HEK293 (cell line): Measurements from ENCODE around the gene IFNGR1.

ENCODE experiments used
- BCL6B ChIP-seq: fragments of 450-650 bp; formaldehyde crosslinking; IDR thresholded peaks from 2 replicates; pipeline ENCODE4 v1.5.1; 2017; ENCODE audit warnings: missing biosample characterization, missing genetic modification characterization
- CTCF ChIP-seq: fragments of 450-650 bp; formaldehyde crosslinking; IDR thresholded peaks from 2 replicates; pipeline ENCODE4 v1.5.1; 2016; ENCODE audit warnings: missing biosample characterization, missing genetic modification characterization
- EGR2 ChIP-seq: fragments of 450-650 bp; formaldehyde crosslinking; IDR thresholded peaks from 2 replicates; pipeline ENCODE4 v1.5.1; 2016; ENCODE audit warnings: low read depth, missing biosample characterization, missing genetic modification characterization
- GLIS1 ChIP-seq: fragments of 450-650 bp; formaldehyde crosslinking; IDR thresholded peaks from 2 replicates; pipeline ENCODE4 v1.5.1; 2016; ENCODE audit warnings: missing biosample characterization, missing genetic modification characterization
- KLF10 ChIP-seq: fragments of 450-650 bp; IDR thresholded peaks from 2 replicates; pipeline ENCODE4 v1.5.1; 2018; ENCODE audit warnings: missing biosample characterization, mild to moderate bottlenecking, missing genetic modification characterization
- KLF16 ChIP-seq: fragments of 450-650 bp; formaldehyde crosslinking; IDR thresholded peaks from 2 replicates; pipeline ENCODE4 v1.5.1; 2017; ENCODE audit warnings: missing biosample characterization, missing genetic modification characterization
- KLF8 ChIP-seq: fragments of 450-650 bp; formaldehyde crosslinking; IDR thresholded peaks from 2 replicates; pipeline ENCODE4 v1.5.1; 2016; ENCODE audit warnings: missing biosample characterization, missing genetic modification characterization
- PATZ1 ChIP-seq: fragments of 450-650 bp; formaldehyde crosslinking; IDR thresholded peaks from 2 replicates; pipeline ENCODE4 v1.5.1; 2016; ENCODE audit warnings: missing biosample characterization, missing genetic modification characterization
- SCRT1 ChIP-seq: fragments of 450-650 bp; formaldehyde crosslinking; IDR thresholded peaks from 2 replicates; pipeline ENCODE4 v1.5.1; 2016; ENCODE audit warnings: missing biosample characterization, missing genetic modification characterization, borderline replicate concordance
- SCRT2 ChIP-seq: fragments of 450-650 bp; formaldehyde crosslinking; IDR thresholded peaks from 2 replicates; pipeline ENCODE4 v1.5.1; 2016; ENCODE audit warnings: missing biosample characterization, missing genetic modification characterization
- YY2 ChIP-seq: fragments of 450-650 bp; formaldehyde crosslinking; IDR thresholded peaks from 2 replicates; pipeline ENCODE4 v1.5.1; 2016; ENCODE audit warnings: missing biosample characterization, missing genetic modification characterization
- ZBTB17 ChIP-seq: fragments of 450-650 bp; formaldehyde crosslinking; IDR thresholded peaks from 2 replicates; pipeline ENCODE4 v1.5.1; 2016; ENCODE audit warnings: missing biosample characterization, missing genetic modification characterization
- ZBTB21 ChIP-seq: fragments of 450-650 bp; formaldehyde crosslinking; IDR thresholded peaks from 2 replicates; pipeline ENCODE4 v1.5.1; 2017; ENCODE audit warnings: missing biosample characterization, missing genetic modification characterization
- ZBTB26 ChIP-seq: fragments of 450-650 bp; formaldehyde crosslinking; optimal IDR thresholded peaks from 2 replicates; pipeline ENCODE3; 2016; ENCODE audit warnings: missing biosample characterization, mild to moderate bottlenecking, missing genetic modification characterization
- ZBTB6 ChIP-seq: fragments of 450-650 bp; formaldehyde crosslinking; IDR thresholded peaks from 2 replicates; pipeline ENCODE4 v1.5.1; 2017; ENCODE audit warnings: missing biosample characterization, missing genetic modification characterization
- ZBTB7A ChIP-seq: fragments of 450-650 bp; formaldehyde crosslinking; IDR thresholded peaks from 2 replicates; pipeline ENCODE4 v1.5.1; 2016; ENCODE audit warnings: low read depth, missing biosample characterization, missing genetic modification characterization
- ZEB2 ChIP-seq: fragments of 450-650 bp; formaldehyde crosslinking; IDR thresholded peaks from 2 replicates; pipeline ENCODE4 v1.5.1; 2016; ENCODE audit warnings: missing biosample characterization, missing genetic modification characterization
- ZFP3 ChIP-seq: fragments of 450-650 bp; formaldehyde crosslinking; IDR thresholded peaks from 2 replicates; pipeline ENCODE4 v1.5.1; 2016; ENCODE audit warnings: low read depth, missing biosample characterization, missing genetic modification characterization
- ZNF10 ChIP-seq: fragments of 450-650 bp; formaldehyde crosslinking; IDR thresholded peaks from 2 replicates; pipeline ENCODE4 v1.5.1; 2017; ENCODE audit warnings: missing biosample characterization, missing genetic modification characterization
- ZNF2 ChIP-seq: fragments of 450-650 bp; formaldehyde crosslinking; IDR thresholded peaks from 2 replicates; pipeline ENCODE4 v1.5.1; 2016; ENCODE audit warnings: missing biosample characterization, missing genetic modification characterization
- ZNF26 ChIP-seq: fragments of 450-650 bp; formaldehyde crosslinking; IDR thresholded peaks from 2 replicates; pipeline ENCODE4 v1.5.1; 2016; ENCODE audit warnings: missing biosample characterization, missing genetic modification characterization
- ZNF341 ChIP-seq: fragments of 450-650 bp; formaldehyde crosslinking; IDR thresholded peaks from 2 replicates; pipeline ENCODE4; 2016; ENCODE audit warnings: low read depth, missing biosample characterization, missing genetic modification characterization
- ZNF426 ChIP-seq: fragments of 450-650 bp; formaldehyde crosslinking; IDR thresholded peaks from 2 replicates; pipeline ENCODE4 v1.5.1; 2017; ENCODE audit warnings: missing biosample characterization, missing genetic modification characterization, mild to moderate bottlenecking, inconsistent platforms, moderate library complexity
- ZNF561 ChIP-seq: fragments of 450-650 bp; IDR thresholded peaks from 2 replicates; pipeline ENCODE4 v1.5.1; 2018; ENCODE audit warnings: missing biosample characterization, missing genetic modification characterization, borderline replicate concordance
- ZNF626 ChIP-seq: fragments of 450-650 bp; sonication (Bioruptor Pico); formaldehyde crosslinking; IDR thresholded peaks from 2 replicates; pipeline ENCODE4 v1.5.1; 2018; ENCODE audit warnings: missing biosample characterization, missing genetic modification characterization, inconsistent platforms
- ZNF629 ChIP-seq: fragments of 450-650 bp; formaldehyde crosslinking; IDR thresholded peaks from 2 replicates; pipeline ENCODE4 v1.5.1; 2017; ENCODE audit warnings: missing biosample characterization, missing genetic modification characterization
- ZNF639 ChIP-seq: fragments of 450-650 bp; formaldehyde crosslinking; IDR thresholded peaks from 2 replicates; pipeline ENCODE4 v1.5.1; 2016; ENCODE audit warnings: missing biosample characterization, missing genetic modification characterization
- ZNF654 ChIP-seq: fragments of 450-650 bp; formaldehyde crosslinking; IDR thresholded peaks from 2 replicates; pipeline ENCODE4 v1.5.1; 2016; ENCODE audit warnings: low read depth, missing biosample characterization, missing genetic modification characterization
- ZNF658 ChIP-seq: fragments of 450-650 bp; formaldehyde crosslinking; IDR thresholded peaks from 2 replicates; pipeline ENCODE4; 2016; ENCODE audit warnings: missing biosample characterization, missing genetic modification characterization
- ZNF768 ChIP-seq: fragments of 450-650 bp; formaldehyde crosslinking; IDR thresholded peaks from 2 replicates; pipeline ENCODE4 v1.5.1; 2018; ENCODE audit warnings: missing biosample characterization, mild to moderate bottlenecking, missing genetic modification characterization

Gene IFNGR1

GRCh38 chr6:137218917-137219663 is at the start of gene IFNGR1 (continued):
- TF ChIP-seq YY2 (tag by site-specific recombination) (no peak), ZNF626 (tag by site-specific recombination) (no peak), GLIS1 (tag by site-specific recombination) (peak; percentile 74), SCRT1 (tag by site-specific recombination) (no peak), ZEB2 (tag by site-specific recombination) (peak; percentile 81), ZBTB7A (tag by site-specific recombination) (no peak), ZBTB17 (tag by site-specific recombination) (peak; percentile 33; the same call in 1 of the 2 replicates), ZBTB21 (tag by site-specific recombination) (peak; percentile 68), ZNF426 (no peak), ZNF10 (tag by site-specific recombination) (0 out of 2 replicates have a peak, but pooled peaks have one; percentile 23), SCRT2 (tag by site-specific recombination) (no peak), CTCF (tag by site-specific recombination) (no peak), ZNF768 (tag by site-specific recombination) (no peak), ZNF561 (tag by site-specific recombination) (0 out of 2 replicates have a peak, but pooled peaks have one; percentile 51), KLF10 (tag by site-specific recombination) (0 out of 2 replicates have a peak, but pooled peaks have one; percentile 55), ZBTB26 (peak; percentile 67), ZNF26 (no peak), ZBTB6 (tag by site-specific recombination) (no peak), BCL6B (tag by site-specific recombination) (no peak), ZNF629 (tag by site-specific recombination) (peak; percentile 88), ZNF654 (tag by site-specific recombination) (no peak), ZNF658 (tag by site-specific recombination) (no peak), ZNF341 (peak; percentile 14; the same call in 1 of the 2 replicates), KLF16 (tag by site-specific recombination) (peak; percentile 63; the same call in 1 of the 2 replicates), PATZ1 (tag by site-specific recombination) (peak; percentile 70), ZNF639 (tag by site-specific recombination) (no peak), EGR2 (tag by site-specific recombination) (peak; percentile 81), KLF8 (tag by site-specific recombination) (peak; percentile 81; the same call in 1 of the 2 replicates), ZNF2 (tag by site-specific recombination) (no peak), ZFP3 (tag by site-specific recombination) (0 out of 2 replicates have a peak, but pooled peaks have one; percentile 9)
